DLD1 (cell line): Measurements from ENCODE around the gene MPZL1.

Source experiments
- in situ Hi-C: cut with HindIII; loops from 2 replicates; pipeline ENCODE4 v1.10.0; 2017; ENCODE audit warnings: low sequenced_read_pairs

MPZL1 gene

GRCh38 chr1:167695147-167695546, 26.6 kb upstream of the MPZL1 start:
- in situ Hi-C loops = no loop called here

GRCh38 chr1:167695756-167696561, 25.8 kb upstream of the MPZL1 start:
- in situ Hi-C loops = no loop called here

DNA sequence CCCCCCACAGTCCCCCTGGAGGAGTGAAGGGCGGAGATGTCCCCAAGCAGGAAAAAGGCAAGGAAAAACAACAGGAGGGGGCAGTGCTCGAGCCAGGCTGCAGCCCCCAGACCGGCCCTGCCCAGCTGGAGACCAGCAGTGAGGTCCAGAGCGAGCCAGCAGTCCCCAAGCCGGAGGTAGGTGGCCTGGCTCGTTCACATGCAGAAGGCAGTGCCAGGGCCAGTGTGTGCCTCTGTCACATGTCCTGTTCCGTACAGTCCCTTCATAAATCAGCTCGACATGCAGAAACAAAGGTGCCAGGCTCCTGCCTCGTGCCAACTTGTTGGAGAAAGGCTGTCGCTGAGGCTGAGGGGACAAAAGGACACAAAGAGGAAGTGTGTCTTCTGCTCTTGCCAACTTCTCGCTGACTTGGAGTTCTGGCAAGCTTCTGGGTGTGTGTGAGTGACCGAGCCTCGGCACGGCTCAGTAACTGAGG, 24.1 kb upstream of the MPZL1 start:
- in situ Hi-C loops = no loop called here

DNA sequence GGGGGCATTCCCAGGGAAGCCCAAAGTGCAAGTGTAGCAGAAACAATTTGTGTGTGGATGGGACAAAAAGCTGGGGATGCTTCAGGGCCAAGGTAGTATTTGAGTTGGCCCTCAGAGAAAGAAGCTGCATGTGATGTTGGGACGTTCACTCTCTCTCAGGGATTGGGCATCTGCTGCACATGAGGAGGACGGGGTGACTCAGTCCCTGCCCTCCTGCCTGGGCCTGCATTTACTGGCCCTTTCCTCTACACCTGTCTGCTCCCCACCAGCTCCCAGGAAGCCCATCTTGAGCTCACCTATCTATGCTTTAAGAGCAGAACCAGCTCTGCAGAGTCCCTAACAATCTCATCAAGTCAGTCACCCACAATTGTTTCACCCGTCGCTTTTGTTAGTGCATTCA, 23.5 kb upstream of the MPZL1 start:
- in situ Hi-C loops = no loop called here

- in situ Hi-C loops = no loop called here
Measured at GRCh38 chr1:167701510-167701909, 20.3 kb upstream of the MPZL1 start.

DNA sequence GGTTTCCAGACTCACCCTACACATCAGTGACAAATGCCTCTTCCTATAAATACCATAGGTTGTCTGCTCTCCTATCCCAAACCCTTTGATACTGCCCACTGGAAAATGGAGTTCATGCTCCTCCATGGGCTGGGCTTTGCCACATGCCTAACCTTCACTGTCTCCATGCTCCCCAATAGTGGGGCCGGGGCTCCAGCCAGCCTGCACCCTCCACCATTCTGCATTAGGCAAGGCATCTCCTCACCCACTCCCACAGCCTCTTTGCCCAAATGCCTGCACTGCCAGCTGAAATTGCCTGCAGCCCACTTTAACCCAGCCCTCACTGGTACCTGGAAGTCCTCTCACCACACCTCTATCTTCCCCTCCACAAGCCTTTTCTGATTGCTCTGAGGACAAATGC, 18.2 kb upstream of the MPZL1 start:
- in situ Hi-C loops = no loop called here

GRCh38 chr1:167704715-167705114, 17.1 kb upstream of the MPZL1 start:
- in situ Hi-C loops = no loop called here

DNA sequence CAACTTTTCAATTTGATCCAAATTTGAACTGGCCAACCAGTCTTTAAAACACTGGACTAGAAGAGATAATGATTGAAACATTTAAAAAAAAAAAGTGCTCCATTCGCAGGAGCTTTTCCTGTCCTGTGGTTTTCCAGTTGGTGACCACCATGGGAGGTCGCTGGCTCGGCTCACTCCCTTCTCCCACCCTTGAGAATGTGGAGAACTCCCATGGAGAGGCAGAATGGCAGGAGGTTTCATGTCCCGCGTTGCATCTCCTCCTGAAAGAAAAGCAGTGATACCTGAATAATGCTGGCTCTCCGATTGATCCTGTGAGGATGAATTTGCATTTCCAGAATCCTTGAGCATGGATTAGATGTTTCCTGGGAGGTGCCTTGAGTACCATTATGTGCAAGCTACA, 16.5 kb upstream of the MPZL1 start:
- in situ Hi-C loops = no loop called here

DNA sequence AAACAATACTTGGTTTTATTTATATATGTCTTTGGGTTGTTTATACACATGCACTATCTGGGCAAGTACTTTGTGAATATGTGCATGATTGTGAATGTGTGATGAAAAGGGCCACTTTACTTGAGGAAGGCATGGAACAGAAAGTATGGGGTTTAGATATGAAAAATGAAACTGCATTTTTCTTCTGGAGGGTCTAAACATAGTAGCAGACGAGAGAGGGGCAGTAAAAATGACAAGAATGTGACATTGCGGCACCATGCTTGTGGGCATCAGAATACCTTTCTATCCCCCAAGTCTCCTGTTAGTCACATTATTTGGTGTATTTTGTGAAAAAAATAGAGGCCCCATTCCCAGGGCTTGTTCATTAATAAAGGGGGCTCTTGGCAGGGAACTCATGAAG, 15.4 kb upstream of the MPZL1 start:
- in situ Hi-C loops = no loop called here

GRCh38 chr1:167706931-167707877, 14.6 kb upstream of the MPZL1 start:
- in situ Hi-C loops = no loop called here

- in situ Hi-C loops = no loop called here
Measured at GRCh38 chr1:167707942-167708341, 13.8 kb upstream of the MPZL1 start.

GRCh38 chr1:167708940-167709389, 12.8 kb upstream of the MPZL1 start:
- in situ Hi-C loops = no loop called here

DNA sequence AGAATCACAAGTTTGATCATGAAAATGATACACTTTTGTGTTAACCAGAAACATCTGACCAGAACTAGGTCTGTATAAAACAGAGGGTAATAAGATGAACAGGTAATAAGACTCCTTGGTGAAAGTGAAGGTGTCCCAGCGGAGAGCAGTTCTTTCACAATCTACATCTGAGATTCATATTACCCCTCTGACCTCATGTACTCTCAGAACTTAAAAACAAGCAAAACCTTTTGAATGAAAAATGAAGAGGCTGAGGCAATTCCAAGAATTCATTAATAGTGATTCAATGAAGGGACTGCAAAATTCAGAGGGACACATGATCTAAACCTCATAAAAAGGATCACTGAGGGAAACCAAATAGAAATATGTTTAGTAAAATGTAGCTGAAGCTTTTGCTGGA, 10.9 kb upstream of the MPZL1 start:
- in situ Hi-C loops = no loop called here

DNA sequence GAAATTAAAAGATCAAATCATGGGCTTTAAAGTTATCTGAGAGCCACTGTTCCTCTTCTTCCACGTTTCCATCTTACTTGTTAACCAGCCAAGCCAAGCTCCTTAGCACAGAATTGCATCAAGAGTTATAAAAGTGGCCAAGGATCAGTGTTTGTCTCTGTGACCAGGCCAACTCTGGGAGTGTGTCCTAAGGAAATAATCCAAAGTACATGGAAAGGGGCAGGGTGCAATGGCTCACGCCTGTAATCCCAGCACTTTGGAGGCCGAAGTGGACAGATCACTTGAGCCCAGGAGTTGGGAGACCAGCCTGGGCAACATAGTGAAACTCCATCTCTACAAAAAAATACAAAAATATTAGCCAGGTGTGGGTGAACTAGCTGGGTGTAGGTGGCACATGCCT, 10.0 kb upstream of the MPZL1 start:
- in situ Hi-C loops = no loop called here

- in situ Hi-C loops = no loop called here
Measured at GRCh38 chr1:167713330-167714081, 8.3 kb upstream of the MPZL1 start.

GRCh38 chr1:167714098-167714438, 7.7 kb upstream of the MPZL1 start:
- in situ Hi-C loops = no loop called here

DNA sequence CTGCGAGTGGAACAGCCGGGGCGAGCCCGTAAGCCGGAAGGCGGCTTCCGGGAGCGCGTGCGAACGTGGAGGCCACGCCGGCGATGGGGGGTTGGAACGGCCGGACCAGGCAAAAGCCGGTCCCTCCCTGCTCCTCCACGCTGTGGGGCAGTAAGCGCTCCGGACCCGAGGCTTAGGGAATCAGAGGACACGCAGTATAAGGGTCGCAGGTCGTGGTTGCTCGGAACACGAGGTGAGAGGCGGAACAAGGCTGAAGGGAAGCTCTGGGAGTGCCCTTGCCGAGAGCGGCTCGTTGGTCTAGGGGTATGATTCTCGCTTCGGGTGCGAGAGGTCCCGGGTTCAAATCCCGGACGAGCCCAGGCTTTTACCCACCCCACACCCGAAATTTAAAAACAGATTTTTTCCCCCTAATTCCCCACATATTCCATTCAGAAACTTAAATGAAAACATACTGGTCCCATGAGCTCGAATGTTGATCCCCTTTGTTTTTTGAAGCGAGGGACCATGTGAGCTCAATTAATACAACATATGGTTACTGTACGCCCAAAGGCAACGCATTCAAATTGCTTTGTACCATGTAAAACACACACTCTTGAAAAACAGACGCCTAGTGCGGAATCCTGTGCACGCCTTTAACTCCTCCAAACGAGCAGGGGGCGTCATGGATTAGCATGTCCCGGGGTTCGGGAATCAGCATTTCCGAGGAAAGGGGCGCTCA, 7.2 kb upstream of the MPZL1 start:
- in situ Hi-C loops = no loop called here

DNA sequence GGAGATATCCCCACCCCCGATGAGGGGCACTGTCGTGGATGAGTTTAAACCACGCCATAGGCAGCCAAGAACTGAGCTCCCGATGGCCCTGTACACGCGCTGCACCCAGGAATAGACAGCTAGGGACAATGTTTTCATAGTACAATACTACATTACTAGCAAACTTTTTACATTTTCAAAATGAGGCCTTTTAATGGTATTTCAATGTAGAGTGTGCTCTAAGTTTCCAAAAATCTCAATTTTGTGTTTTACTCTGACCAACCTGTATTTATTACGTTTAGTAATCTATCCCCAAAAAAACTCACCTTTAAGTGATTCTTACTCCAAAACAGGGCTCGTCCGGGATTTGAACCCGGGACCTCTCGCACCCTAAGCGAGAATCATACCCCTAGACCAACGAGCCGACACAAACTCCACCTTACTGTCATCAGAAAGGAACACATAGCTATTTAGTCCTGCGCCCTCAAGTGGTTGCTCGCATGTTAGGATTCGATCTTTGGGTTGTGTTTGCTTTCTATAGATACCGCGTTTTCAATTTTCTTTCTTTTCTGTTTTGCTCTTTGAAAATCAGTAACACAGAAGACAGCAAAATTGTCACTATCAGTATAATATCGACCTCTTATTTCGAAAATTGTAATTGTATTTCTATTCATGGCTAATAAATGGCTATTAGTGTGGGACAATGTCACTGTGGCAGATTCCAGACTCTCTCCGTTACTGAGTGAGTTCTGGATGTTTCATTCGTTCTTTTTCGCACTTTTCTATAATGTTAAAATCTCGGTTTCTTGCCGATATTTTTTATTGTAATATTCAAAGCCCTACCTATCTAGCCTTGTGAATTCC, 6.4 kb upstream of the MPZL1 start:
- in situ Hi-C loops = no loop called here

DNA sequence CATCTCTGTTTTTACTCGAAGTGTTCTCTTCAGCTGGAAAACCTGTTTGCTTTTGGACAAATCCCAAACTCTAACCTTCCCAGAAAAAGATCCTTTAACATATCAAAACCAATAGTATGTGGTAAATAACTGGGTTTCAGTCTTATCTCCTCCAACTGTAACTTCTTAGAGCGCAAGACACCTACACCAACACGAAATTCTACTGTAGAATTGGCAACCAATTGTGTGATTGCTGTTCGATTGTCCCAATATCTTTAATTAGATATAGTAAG, 5.8 kb upstream of the MPZL1 start:
- in situ Hi-C loops = no loop called here

DNA sequence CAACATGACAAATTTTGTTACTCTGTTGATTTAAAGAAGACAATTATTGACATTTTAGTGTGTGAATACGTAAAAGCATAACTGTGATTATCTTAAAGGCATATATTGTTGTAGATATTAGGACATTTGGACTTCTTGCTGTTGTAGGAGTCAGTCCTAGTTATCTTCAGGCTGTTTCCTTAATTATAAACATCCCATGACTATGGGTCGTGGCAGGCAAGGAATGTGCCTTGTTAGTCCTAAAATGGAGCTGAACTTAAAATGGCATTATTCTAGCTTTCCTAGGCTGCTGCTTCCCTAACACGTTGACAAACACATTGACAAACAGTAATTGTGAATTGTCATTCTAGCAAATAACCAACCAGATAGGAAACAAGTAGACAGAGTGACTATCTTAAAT, 4.4 kb upstream of the MPZL1 start:
- in situ Hi-C loops = no loop called here
